IMR-90 (cell line): Measurements from ENCODE around the gene RSRC1. TPM values are rescaled to one million over a fixed set of nuclear protein-coding genes. Genes with fewer than 3 reads are reported as not detected.

Source experiments
- ATAC-seq: fragments of 200-7000 bp; cut with Tn5 transposase; 2 replicates; pipeline ENCODE4 v1.9.1; 2020; ENCODE audit warnings: low read depth, mild to moderate bottlenecking, moderate library complexity
- BruUV-seq: library from RNA; stranded (reverse); fragments of 400-500 nt; replicated peaks from 2 replicates; lab custom pipeline; 2021; lab: Mats Ljungman, UMichigan
- CTCF ChIA-PET: fragments of 300-600 bp; formaldehyde crosslinking; extraction: SDS; loops from one replicate; lab custom pipeline; 2021; ENCODE audit warnings: antibody characterized with exemption; lab: Yijun Ruan, JAX
- POLR2A ChIA-PET: fragments of 300-600 bp; sonication (Branson Sonifier 250); formaldehyde crosslinking; loops from one replicate; lab custom pipeline; 2022; ENCODE audit warnings: antibody characterized with exemption; ENCODE audit not compliant: unreplicated experiment; lab: Charles Lee
- DNase-seq: peaks from one replicate; pipeline ENCODE4 v3.0.0; 2013
- H2AFZ ChIP-seq: replicated peaks from 2 replicates; pipeline ENCODE3; 2013; ENCODE audit warnings: low read length, mild to moderate bottlenecking; ENCODE audit not compliant: poor library complexity
- H2AK5ac ChIP-seq: 2 replicates; pipeline ENCODE4 v1.6.1; 2013; ENCODE audit warnings: low read depth, low read length, inconsistent platforms
- H2AK9ac ChIP-seq: replicated peaks from 2 replicates; pipeline ENCODE3; 2013; ENCODE audit warnings: mild to moderate bottlenecking, low read depth, low read length, moderate library complexity; ENCODE audit not compliant: poor library complexity
- H2BK120ac ChIP-seq: 2 replicates; pipeline ENCODE4 v1.6.1; 2013; ENCODE audit warnings: low read depth, low read length, inconsistent platforms
- H2BK15ac ChIP-seq: 3 replicates; pipeline ENCODE4 v1.6.1; 2013; ENCODE audit warnings: low read depth, low read length, inconsistent platforms
- H2BK20ac ChIP-seq: 2 replicates; pipeline ENCODE4 v1.6.1; 2013; ENCODE audit warnings: low read depth, mild to moderate bottlenecking, inconsistent platforms, low read length, moderate library complexity
- H2BK5ac ChIP-seq: 2 replicates; pipeline ENCODE4 v1.6.1; 2013; ENCODE audit warnings: mild to moderate bottlenecking, low read depth, low read length, inconsistent platforms; ENCODE audit not compliant: poor library complexity, severe bottlenecking
- H3K14ac ChIP-seq: replicated peaks from 2 replicates; pipeline ENCODE4 v1.6.1; 2013; ENCODE audit warnings: low read depth, low read length, inconsistent platforms
- H3K18ac ChIP-seq: 2 replicates; pipeline ENCODE4 v1.6.1; 2013; ENCODE audit warnings: low read depth, low read length, control low read depth
- H3K23ac ChIP-seq: 2 replicates; pipeline ENCODE4 v1.6.1; 2013; ENCODE audit warnings: low read depth, low read length, inconsistent platforms
- H3K27ac ChIP-seq: 2 replicates; pipeline ENCODE4 v1.5.1; 2013; ENCODE audit warnings: mild to moderate bottlenecking, control low read depth, low read length; ENCODE audit not compliant: insufficient read depth
- H3K27me3 ChIP-seq: 2 replicates; pipeline ENCODE4 v1.6.1; 2013; ENCODE audit warnings: low read length; ENCODE audit not compliant: control insufficient read depth, insufficient read depth
- H3K36me3 ChIP-seq: 2 replicates; pipeline ENCODE4 v1.6.1; 2013; ENCODE audit warnings: low read length, mixed read lengths; ENCODE audit not compliant: control insufficient read depth, insufficient read depth
- H3K4ac ChIP-seq: 2 replicates; pipeline ENCODE4 v1.6.1; 2013; ENCODE audit warnings: low read depth, low read length, inconsistent platforms
- H3K4me1 ChIP-seq: 2 replicates; pipeline ENCODE4 v1.6.1; 2013; ENCODE audit warnings: low read length, mixed read lengths; ENCODE audit not compliant: control insufficient read depth, insufficient read depth
- H3K4me2 ChIP-seq: 2 replicates; pipeline ENCODE4 v1.6.1; 2013; ENCODE audit warnings: low read depth, mild to moderate bottlenecking, control low read depth, low read length, moderate library complexity
- H3K4me3 ChIP-seq: 2 replicates; pipeline ENCODE4 v1.5.1; 2013; ENCODE audit warnings: low read depth, mild to moderate bottlenecking, control low read depth, low read length, moderate library complexity; ENCODE audit not compliant: insufficient read depth
- H3K56ac ChIP-seq: 2 replicates; pipeline ENCODE4 v1.6.1; 2013; ENCODE audit warnings: low read length, inconsistent platforms; ENCODE audit not compliant: insufficient read depth; ENCODE audit errors: extremely low read depth
- H3K79me1 ChIP-seq, 2 experiments: 2 replicates each; pipeline ENCODE4 v1.6.1; 2013; ENCODE audit warnings: low read length in 2 of 2, inconsistent platforms in 1 of 2, low read depth in 1 of 2
- H3K9ac ChIP-seq: 2 replicates; pipeline ENCODE4 v1.6.1; 2013; ENCODE audit warnings: low read depth, low read length, control low read depth
- H3K9me1 ChIP-seq: 2 replicates; pipeline ENCODE4 v1.6.1; 2013; ENCODE audit warnings: low read length, inconsistent platforms; ENCODE audit not compliant: insufficient read depth
- H3K9me3 ChIP-seq: 2 replicates; pipeline ENCODE4 v1.6.1; 2013; ENCODE audit warnings: low read length; ENCODE audit not compliant: control insufficient read depth, insufficient read depth
- H4K20me1 ChIP-seq: 2 replicates; pipeline ENCODE4 v1.6.1; 2013; ENCODE audit warnings: low read length, inconsistent platforms; ENCODE audit not compliant: insufficient read depth
- H4K5ac ChIP-seq: 2 replicates; pipeline ENCODE4 v1.6.1; 2013; ENCODE audit warnings: mild to moderate bottlenecking, low read depth, low read length, control low read depth
- H4K8ac ChIP-seq, 2 experiments: 2 replicates each; pipeline ENCODE4 v1.6.1; 2013; ENCODE audit warnings: low read depth in 2 of 2, low read length in 2 of 2, control low read depth in 1 of 2, inconsistent platforms in 1 of 2
- H4K91ac ChIP-seq: 2 replicates; pipeline ENCODE4 v1.6.1; 2013; ENCODE audit warnings: low read depth, low read length, inconsistent platforms; ENCODE audit not compliant: insufficient read depth
- CEBPB ChIP-seq: IDR thresholded peaks from 2 replicates; pipeline ENCODE4 v1.6.1; 2012; ENCODE audit warnings: low read depth, low read length, improper control_type of control experiment
- CHD1 ChIP-seq: IDR thresholded peaks from 2 replicates; pipeline ENCODE4 v1.6.1; 2012; ENCODE audit warnings: low read depth, low read length, improper control_type of control experiment
- ELK1 ChIP-seq: fragments of 150-350 bp; IDR thresholded peaks from 2 replicates; pipeline ENCODE4 v1.6.1; 2016; ENCODE audit warnings: low read depth, mild to moderate bottlenecking, low read length, moderate library complexity, borderline replicate concordance
- MAFK ChIP-seq: IDR thresholded peaks from 2 replicates; pipeline ENCODE4 v1.6.1; 2012; ENCODE audit warnings: low read depth, low read length, improper control_type of control experiment
- MAZ ChIP-seq: IDR thresholded peaks from 2 replicates; pipeline ENCODE4 v1.6.1; 2012; ENCODE audit warnings: low read depth, mild to moderate bottlenecking, low read length, improper control_type of control experiment, moderate library complexity, borderline replicate concordance
- MXI1 ChIP-seq: IDR thresholded peaks from 2 replicates; pipeline ENCODE4 v1.6.1; 2012; ENCODE audit warnings: low read depth, mild to moderate bottlenecking, low read length, moderate library complexity, borderline replicate concordance
- NFE2L2 ChIP-seq: fragments of 150-350 bp; IDR thresholded peaks from 2 replicates; pipeline ENCODE4 v1.6.1; 2016; ENCODE audit warnings: low read depth, mild to moderate bottlenecking, low read length
- POLR2A ChIP-seq: IDR thresholded peaks from 2 replicates; pipeline ENCODE4 v1.6.1; 2012; ENCODE audit warnings: mild to moderate bottlenecking, low read depth, low read length
- RAD21 ChIP-seq: IDR thresholded peaks from 2 replicates; pipeline ENCODE4 v1.6.1; 2012; ENCODE audit warnings: low read length, improper control_type of control experiment
- RCOR1 ChIP-seq: IDR thresholded peaks from 2 replicates; pipeline ENCODE4 v1.6.1; 2012; ENCODE audit warnings: mild to moderate bottlenecking, low read length, improper control_type of control experiment; ENCODE audit not compliant: insufficient replicate concordance
- RFX5 ChIP-seq: IDR thresholded peaks from 2 replicates; pipeline ENCODE4 v1.8.0; 2012; ENCODE audit warnings: low read depth, mild to moderate bottlenecking, low read length, moderate library complexity
- SMC3 ChIP-seq: fragments of 150-350 bp; IDR thresholded peaks from 2 replicates; pipeline ENCODE4 v1.6.1; 2016; ENCODE audit warnings: low read depth, mild to moderate bottlenecking, antibody characterized with exemption, low read length, moderate library complexity
- WGBS, 2 experiments: methylation state at CpG; one replicate each; pipeline versions ENCODE4 v1.1.5 to v1.1.7; 2013; ENCODE audit warnings: missing lambda C conversion rate in 2 of 2; ENCODE audit not compliant: insufficient read length in 1 of 2; ENCODE audit errors: extremely low coverage in 2 of 2; 5-methylcytosine and 5-hydroxymethylcytosine counted together
- dilution Hi-C: fragments of 300-500 bp; cut with HindIII; formaldehyde crosslinking; loops from one replicate; pipeline ENCODE4 v1.14.3; 2018; ENCODE audit warnings: low sequenced_read_pairs; ENCODE audit not compliant: unreplicated experiment
- in situ Hi-C: fragments of 300-500 bp; cut with MboI; formaldehyde crosslinking; loops from 3 replicates; pipeline ENCODE4 v1.14.3; 2019; ENCODE audit warnings: low sequenced_read_pairs, inconsistent platforms, mixed read lengths
- intact Hi-C: fragments of 100-400 bp; cut with micrococcal nuclease; formaldehyde crosslinking; loops from 2 replicates; pipeline ENCODE4 v1.10.0; 2022
- polyA plus RNA-seq, 3 experiments: library from polyadenylated mRNA; depleted of rRNA; stranded (reverse); fragments of >200 nt; gene quantifications; 2 replicates each; pipeline ENCODE4 v1.2.3, GENCODE V29; 2012; ENCODE audit warnings: low replicate concordance in 1 of 3
- total RNA-seq: library from RNA; depleted of rRNA; stranded (reverse); fragments of >200 nt; gene quantifications from 2 replicates; pipeline ENCODE4 v1.2.3, GENCODE V29; 2012
- TF ChIP-seq, protein P1 (sequence below): conservative IDR thresholded peaks from 2 replicates; pipeline ENCODE4 v1.5.1; 2012; ENCODE audit warnings: mild to moderate bottlenecking, low read depth, low read length, improper control_type of control experiment
- TF ChIP-seq, protein P2 (sequence below): fragments of 150-350 bp; IDR thresholded peaks from 2 replicates; pipeline ENCODE4 v1.6.1; 2017; ENCODE audit warnings: mild to moderate bottlenecking, antibody characterized with exemption, low read length, low read depth

Gene RSRC1
- total and polyA plus RNA-seq, 2 of the 4 experiments (the other 2 are of a cell fraction) = 3.8 to 41.8 TPM

DNA sequence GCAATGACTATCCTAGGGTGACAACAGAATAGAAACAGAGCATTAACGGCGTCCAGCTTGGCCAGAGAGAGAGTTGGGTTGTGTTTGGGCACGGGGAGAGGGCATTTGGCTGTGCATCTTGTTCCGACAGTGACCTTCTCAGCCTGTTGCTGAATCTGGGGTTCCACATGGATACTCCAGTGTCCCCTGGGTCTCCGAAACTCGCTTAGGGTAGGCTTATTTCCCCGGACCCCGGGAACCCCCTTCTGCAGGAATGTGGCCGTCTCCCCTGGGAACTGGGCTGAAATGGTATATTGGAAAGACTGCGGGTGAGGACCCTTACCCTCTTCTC, 11.6 kb upstream of the RSRC1 start:
- Histone ChIP-seq H3K9ac (no peak overlapping the region), H2BK20ac (no peak overlapping the region), H2BK5ac (no peak overlapping the region), H3K9me1 (no peaks in the 10 kb centered on the region), H3K4me1 (peaks cover 2% of the 10 kb centered on the region; the same call in 1 of the 2 replicates), H3K36me3 (no peaks in the 10 kb centered on the region), H2BK120ac (no peak overlapping the region), H2BK15ac (no peak overlapping the region), H2AK5ac (no peak overlapping the region), H3K18ac (no peak overlapping the region), H3K27ac (no peak overlapping the region), H3K56ac (no peak overlapping the region), H4K91ac (no peak overlapping the region), H2AK9ac (no peak overlapping the region), H3K4me2 (peak overlapping the region; percentile 87), H3K23ac (no peak overlapping the region), H3K14ac (no peak overlapping the region), H3K4ac (no peak overlapping the region), H3K79me1 (no peaks in the 10 kb centered on the region), H4K5ac (no peak overlapping the region), H4K20me1 (peaks cover 7% of the 10 kb centered on the region; the same call in 1 of the 2 replicates), H3K27me3 (peaks cover 69% of the 10 kb centered on the region), H2AFZ (peak overlapping the region; percentile 80), H4K8ac (no peak overlapping the region), H3K4me3 (peak overlapping the region; percentile 56), H3K9me3 (peaks cover 20% of the 10 kb centered on the region)
- ATAC-seq (no peak), DNase-seq (no peak)
- in situ Hi-C loops (loop anchor here (10.0 kb wide), 1 partner anchor 347 kb away; no protein-coding TSS in a partner anchor), dilution Hi-C loops (no loop called here), intact Hi-C loops (no loop called here)
- no TSS peak for BruUV-seq
- ChIA-PET CTCF (no interaction called here), POLR2A (no interaction called here)
- no CpG with 5 or more reads among the region's 10 CpGs for WGBS, 2 experiments
- TF ChIP-seq, protein P1, sequence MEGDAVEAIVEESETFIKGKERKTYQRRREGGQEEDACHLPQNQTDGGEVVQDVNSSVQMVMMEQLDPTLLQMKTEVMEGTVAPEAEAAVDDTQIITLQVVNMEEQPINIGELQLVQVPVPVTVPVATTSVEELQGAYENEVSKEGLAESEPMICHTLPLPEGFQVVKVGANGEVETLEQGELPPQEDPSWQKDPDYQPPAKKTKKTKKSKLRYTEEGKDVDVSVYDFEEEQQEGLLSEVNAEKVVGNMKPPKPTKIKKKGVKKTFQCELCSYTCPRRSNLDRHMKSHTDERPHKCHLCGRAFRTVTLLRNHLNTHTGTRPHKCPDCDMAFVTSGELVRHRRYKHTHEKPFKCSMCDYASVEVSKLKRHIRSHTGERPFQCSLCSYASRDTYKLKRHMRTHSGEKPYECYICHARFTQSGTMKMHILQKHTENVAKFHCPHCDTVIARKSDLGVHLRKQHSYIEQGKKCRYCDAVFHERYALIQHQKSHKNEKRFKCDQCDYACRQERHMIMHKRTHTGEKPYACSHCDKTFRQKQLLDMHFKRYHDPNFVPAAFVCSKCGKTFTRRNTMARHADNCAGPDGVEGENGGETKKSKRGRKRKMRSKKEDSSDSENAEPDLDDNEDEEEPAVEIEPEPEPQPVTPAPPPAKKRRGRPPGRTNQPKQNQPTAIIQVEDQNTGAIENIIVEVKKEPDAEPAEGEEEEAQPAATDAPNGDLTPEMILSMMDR = no peak
- TF ChIP-seq MAZ = no peak
- TF ChIP-seq POLR2A = no peak
- TF ChIP-seq MAFK = no peak
- TF ChIP-seq RCOR1 = no peak
- no peak for TF ChIP-seq CHD1
- no peak for TF ChIP-seq ELK1
- TF ChIP-seq, protein P2, sequence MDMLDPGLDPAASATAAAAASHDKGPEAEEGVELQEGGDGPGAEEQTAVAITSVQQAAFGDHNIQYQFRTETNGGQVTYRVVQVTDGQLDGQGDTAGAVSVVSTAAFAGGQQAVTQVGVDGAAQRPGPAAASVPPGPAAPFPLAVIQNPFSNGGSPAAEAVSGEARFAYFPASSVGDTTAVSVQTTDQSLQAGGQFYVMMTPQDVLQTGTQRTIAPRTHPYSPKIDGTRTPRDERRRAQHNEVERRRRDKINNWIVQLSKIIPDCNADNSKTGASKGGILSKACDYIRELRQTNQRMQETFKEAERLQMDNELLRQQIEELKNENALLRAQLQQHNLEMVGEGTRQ = no peak
- TF ChIP-seq RAD21 = no peak
- TF ChIP-seq CEBPB = no peak
- no peak for TF ChIP-seq MXI1
- TF ChIP-seq SMC3 = no peak
- no peak for TF ChIP-seq RFX5
- TF ChIP-seq NFE2L2 = no peak
